K562 (cell line): ENCODE data around the gene LSS. TPM values are rescaled to one million over a fixed set of nuclear protein-coding genes. Genes with fewer than 3 reads are reported as not detected.

Experiments
- BCL6 ChIP-seq: fragments of 250-450 bp; sonication (Bioruptor Pico); IDR thresholded peaks from 2 replicates; pipeline ENCODE4 v1.4.0; 2020
- HNRNPLL ChIP-seq: fragments of 200-400 bp; formaldehyde crosslinking; IDR thresholded peaks from 2 replicates; pipeline ENCODE4 v1.6.1; 2017; ENCODE audit warnings: low read length, low read depth, mild to moderate bottlenecking; ENCODE audit not compliant: poor library complexity, severe bottlenecking
- NCOA6 ChIP-seq: fragments of 450-650 bp; IDR thresholded peaks from 2 replicates; pipeline ENCODE4 v1.6.1; 2017; ENCODE audit warnings: mild to moderate bottlenecking
- POLR2B ChIP-seq: fragments of 450-650 bp; IDR thresholded peaks from 2 replicates; pipeline ENCODE4 v1.6.1; 2018; ENCODE audit warnings: low read depth; ENCODE audit not compliant: partially characterized antibody
- PTTG1 ChIP-seq: fragments of 450-650 bp; IDR thresholded peaks from 2 replicates; pipeline ENCODE4 v1.6.1; 2016; ENCODE audit warnings: low read depth, mild to moderate bottlenecking, missing genetic modification characterization, missing compliant biosample characterization
- SMARCB1 ChIP-seq: IDR thresholded peaks from 2 replicates; pipeline ENCODE4 v1.6.1; 2011; ENCODE audit warnings: improper control_type of control experiment, low read depth; ENCODE audit not compliant: insufficient read length
- ZBED1 ChIP-seq: IDR thresholded peaks from 2 replicates; pipeline ENCODE4 v1.6.1; 2014
- ZNF212 ChIP-seq: fragments of 450-650 bp; formaldehyde crosslinking; IDR thresholded peaks from 2 replicates; pipeline ENCODE4 v1.4.0; 2020; ENCODE audit warnings: mild to moderate bottlenecking
- ZNF79 ChIP-seq: fragments of 250-450 bp; sonication (Bioruptor Pico); IDR thresholded peaks from 2 replicates; pipeline ENCODE4 v1.4.0; 2020; ENCODE audit warnings: low read depth, mild to moderate bottlenecking, moderate library complexity
- polyA plus RNA-seq, 8 experiments: library from polyadenylated mRNA; depleted of rRNA in 4 of 8; stranded (reverse) in 5 of 8; unstranded in 3 of 8; fragments of >200 nt; fragmentation: Nextera tagmentation in 2 of 8; fragmentation: Illumina TruSeq in 1 of 8; extraction: Ambion mirVana in 2 of 8; extraction: Trizol in 1 of 8; gene quantifications; 2 replicates each; pipeline versions ENCODE4 v1.2.1 to v1.2.3, GENCODE V29; 2011 to 2014; ENCODE audit warnings: inconsistent platforms in 1 of 8, missing spikeins in 1 of 8
- total RNA-seq, 7 experiments: library from RNA; depleted of rRNA in 6 of 7; stranded (reverse); fragments of >200 nt in 6 of 7; fragmentation: Illumina TruSeq in 2 of 7; extraction: Trizol in 2 of 7; gene quantifications; 2 replicates each; pipeline versions ENCODE4 v1.2.1 to v1.2.3, GENCODE V29; 2011 to 2021; ENCODE audit warnings: low replicate concordance in 1 of 7
- TF ChIP-seq, protein P1 (sequence below): fragments of 250-450 bp; sonication (Bioruptor Pico); IDR thresholded peaks from 2 replicates; pipeline ENCODE4 v1.5.0; 2021; ENCODE audit warnings: mild to moderate bottlenecking, moderate library complexity
- TF ChIP-seq, protein P2 (sequence below): fragments of 250-450 bp; sonication (Bioruptor Pico); IDR thresholded peaks from 2 replicates; pipeline ENCODE4 v1.4.0; 2020
- TF ChIP-seq, protein P3 (sequence below): fragments of 450-650 bp; IDR thresholded peaks from 2 replicates; pipeline ENCODE4 v1.6.1; 2017; ENCODE audit warnings: mild to moderate bottlenecking, moderate library complexity
- TF ChIP-seq, protein P4 (sequence below): IDR thresholded peaks from 2 replicates; pipeline ENCODE4 v1.6.1; 2012; ENCODE audit warnings: low read depth, low read length, improper control_type of control experiment, borderline replicate concordance
- TF ChIP-seq, protein P5 (sequence below), 3 experiments: fragments of 200-800 bp in 1 of 3; fragments of 250-450 bp in 1 of 3; fragments of 450-650 bp in 1 of 3; sonication (Bioruptor Pico) in 1 of 3; sonication (Bioruptor generic) in 1 of 3; formaldehyde crosslinking in 1 of 3; IDR thresholded peaks; 2 replicates each; pipeline versions ENCODE4 v1.6.1 to v1.8.0; 2016 to 2022; ENCODE audit warnings: mild to moderate bottlenecking in 2 of 3, missing genetic modification characterization in 2 of 3, missing compliant biosample characterization in 1 of 3, moderate library complexity in 1 of 3
- TF ChIP-seq, protein P6 (sequence below): IDR thresholded peaks from 2 replicates; pipeline ENCODE4 v1.6.1; 2014; ENCODE audit warnings: antibody characterized with exemption

Gene LSS
- total and polyA plus RNA-seq, 9 of the 15 experiments (the other 6 are each of a cell fraction or from before 2014, with no cell fraction given): 2.2 to 89.5 (median 37.4) TPM

DNA sequence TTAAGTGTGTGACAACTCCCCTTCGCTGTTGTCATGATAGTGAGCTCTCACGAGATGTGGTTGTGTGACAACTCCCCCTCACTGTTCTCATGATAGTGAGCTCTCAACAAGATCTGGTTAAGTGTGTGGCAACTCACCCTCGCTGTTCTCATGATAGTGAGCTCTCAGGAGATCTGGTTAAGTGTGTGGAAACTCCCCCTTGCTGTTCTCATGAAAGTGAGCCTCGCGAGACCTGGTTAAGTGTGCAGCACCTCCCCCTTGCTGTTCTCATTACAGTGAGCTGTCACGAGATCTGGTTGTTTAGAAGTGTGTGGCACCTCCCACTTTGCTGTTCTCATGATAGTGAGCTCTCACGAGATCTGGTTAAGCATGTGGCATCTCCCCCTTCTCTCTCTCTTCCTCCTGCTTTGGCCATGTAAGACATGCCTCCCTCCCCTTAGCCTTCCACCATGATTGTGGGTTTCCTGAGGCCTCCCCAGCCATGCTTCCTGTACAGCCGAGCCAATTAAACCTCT lies 25.1 kb upstream of the LSS start (continued):
- TF ChIP-seq, protein P1, sequence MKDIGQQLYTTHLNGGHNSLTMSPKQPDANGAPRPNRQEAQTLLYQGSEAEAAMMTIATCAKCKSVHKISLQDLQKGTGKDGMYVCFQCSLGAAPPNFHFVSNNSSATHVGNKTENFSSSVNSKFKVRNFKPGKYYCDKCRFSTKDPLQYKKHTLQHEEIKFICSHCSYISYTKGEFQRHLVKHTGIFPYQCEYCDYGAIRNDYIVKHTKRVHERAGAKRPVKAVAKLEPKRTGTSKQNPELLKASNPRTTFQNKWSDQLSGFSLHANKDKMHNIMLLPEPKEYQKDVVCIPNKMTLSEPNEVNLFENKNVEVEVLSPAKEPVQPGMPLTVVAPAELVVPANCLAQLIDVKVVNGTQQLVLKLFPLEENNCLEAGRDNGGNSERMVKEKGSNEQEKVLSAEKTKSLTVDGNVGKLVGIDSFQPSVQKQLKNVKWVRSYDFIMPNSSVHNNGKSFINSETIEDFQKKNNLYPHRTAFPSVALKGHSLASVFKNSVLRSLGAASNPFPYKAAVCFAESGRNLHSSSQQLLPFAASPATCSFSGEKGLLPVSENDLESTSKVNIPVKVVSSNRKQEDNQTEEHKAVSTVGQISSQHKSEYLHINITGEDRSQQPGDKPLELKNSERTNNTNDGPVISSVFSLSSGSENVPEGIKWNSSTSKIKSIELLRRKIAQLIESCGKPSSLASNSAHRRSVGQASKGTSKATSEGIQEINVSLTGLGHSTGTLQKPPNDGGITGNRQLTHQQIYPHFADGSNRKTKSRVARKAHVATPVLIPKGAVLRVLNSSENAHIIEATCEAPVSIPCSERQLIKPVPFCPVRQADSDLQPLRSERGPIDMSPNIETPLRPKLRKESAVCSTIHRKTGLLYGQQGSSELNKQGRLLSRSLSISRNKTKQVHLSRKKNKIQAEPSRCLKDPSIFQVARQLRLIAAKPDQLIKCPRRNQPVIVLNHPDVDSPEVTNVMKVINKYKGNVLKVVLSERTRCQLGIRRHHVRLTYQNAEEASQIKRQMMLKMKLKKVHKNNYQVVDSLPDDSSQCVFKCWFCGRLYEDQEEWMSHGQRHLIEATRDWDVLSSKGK (CRISPR knock-in tag): no peak
- TF ChIP-seq, protein P2, sequence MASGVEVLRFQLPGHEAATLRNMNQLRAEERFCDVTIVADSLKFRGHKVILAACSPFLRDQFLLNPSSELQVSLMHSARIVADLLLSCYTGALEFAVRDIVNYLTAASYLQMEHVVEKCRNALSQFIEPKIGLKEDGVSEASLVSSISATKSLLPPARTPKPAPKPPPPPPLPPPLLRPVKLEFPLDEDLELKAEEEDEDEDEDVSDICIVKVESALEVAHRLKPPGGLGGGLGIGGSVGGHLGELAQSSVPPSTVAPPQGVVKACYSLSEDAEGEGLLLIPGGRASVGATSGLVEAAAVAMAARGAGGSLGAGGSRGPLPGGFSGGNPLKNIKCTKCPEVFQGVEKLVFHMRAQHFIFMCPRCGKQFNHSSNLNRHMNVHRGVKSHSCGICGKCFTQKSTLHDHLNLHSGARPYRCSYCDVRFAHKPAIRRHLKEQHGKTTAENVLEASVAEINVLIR: no peak
- TF ChIP-seq, protein P3, sequence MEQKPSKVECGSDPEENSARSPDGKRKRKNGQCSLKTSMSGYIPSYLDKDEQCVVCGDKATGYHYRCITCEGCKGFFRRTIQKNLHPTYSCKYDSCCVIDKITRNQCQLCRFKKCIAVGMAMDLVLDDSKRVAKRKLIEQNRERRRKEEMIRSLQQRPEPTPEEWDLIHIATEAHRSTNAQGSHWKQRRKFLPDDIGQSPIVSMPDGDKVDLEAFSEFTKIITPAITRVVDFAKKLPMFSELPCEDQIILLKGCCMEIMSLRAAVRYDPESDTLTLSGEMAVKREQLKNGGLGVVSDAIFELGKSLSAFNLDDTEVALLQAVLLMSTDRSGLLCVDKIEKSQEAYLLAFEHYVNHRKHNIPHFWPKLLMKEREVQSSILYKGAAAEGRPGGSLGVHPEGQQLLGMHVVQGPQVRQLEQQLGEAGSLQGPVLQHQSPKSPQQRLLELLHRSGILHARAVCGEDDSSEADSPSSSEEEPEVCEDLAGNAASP: no peak
- TF ChIP-seq ZNF79 (CRISPR knock-in tag) (no peak), ZBED1 (peak; percentile 93), BCL6 (no peak), HNRNPLL (no peak), POLR2B (peak; percentile 34), PTTG1 (tag) (no peak), NCOA6 (no peak), ZNF212 (no peak), SMARCB1 (no peak)
- TF ChIP-seq, protein P4, sequence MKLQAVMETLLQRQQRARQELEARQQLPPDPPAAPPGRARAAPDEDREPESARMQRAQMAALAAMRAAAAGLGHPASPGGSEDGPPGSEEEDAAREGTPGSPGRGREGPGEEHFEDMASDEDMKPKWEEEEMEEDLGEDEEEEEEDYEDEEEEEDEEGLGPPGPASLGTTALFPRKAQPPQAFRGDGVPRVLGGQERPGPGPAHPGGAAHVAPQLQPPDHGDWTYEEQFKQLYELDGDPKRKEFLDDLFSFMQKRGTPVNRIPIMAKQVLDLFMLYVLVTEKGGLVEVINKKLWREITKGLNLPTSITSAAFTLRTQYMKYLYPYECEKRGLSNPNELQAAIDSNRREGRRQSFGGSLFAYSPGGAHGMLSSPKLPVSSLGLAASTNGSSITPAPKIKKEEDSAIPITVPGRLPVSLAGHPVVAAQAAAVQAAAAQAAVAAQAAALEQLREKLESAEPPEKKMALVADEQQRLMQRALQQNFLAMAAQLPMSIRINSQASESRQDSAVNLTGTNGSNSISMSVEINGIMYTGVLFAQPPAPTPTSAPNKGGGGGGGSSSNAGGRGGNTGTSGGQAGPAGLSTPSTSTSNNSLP: no peak
- TF ChIP-seq, protein P5, sequence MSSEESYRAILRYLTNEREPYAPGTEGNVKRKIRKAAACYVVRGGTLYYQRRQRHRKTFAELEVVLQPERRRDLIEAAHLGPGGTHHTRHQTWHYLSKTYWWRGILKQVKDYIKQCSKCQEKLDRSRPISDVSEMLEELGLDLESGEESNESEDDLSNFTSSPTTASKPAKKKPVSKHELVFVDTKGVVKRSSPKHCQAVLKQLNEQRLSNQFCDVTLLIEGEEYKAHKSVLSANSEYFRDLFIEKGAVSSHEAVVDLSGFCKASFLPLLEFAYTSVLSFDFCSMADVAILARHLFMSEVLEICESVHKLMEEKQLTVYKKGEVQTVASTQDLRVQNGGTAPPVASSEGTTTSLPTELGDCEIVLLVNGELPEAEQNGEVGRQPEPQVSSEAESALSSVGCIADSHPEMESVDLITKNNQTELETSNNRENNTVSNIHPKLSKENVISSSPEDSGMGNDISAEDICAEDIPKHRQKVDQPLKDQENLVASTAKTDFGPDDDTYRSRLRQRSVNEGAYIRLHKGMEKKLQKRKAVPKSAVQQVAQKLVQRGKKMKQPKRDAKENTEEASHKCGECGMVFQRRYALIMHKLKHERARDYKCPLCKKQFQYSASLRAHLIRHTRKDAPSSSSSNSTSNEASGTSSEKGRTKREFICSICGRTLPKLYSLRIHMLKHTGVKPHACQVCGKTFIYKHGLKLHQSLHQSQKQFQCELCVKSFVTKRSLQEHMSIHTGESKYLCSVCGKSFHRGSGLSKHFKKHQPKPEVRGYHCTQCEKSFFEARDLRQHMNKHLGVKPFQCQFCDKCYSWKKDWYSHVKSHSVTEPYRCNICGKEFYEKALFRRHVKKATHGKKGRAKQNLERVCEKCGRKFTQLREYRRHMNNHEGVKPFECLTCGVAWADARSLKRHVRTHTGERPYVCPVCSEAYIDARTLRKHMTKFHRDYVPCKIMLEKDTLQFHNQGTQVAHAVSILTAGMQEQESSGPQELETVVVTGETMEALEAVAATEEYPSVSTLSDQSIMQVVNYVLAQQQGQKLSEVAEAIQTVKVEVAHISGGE (CRISPR knock-in tag; IDR thresholded peaks at IDR 0.05): no peak
- TF ChIP-seq, protein P6, sequence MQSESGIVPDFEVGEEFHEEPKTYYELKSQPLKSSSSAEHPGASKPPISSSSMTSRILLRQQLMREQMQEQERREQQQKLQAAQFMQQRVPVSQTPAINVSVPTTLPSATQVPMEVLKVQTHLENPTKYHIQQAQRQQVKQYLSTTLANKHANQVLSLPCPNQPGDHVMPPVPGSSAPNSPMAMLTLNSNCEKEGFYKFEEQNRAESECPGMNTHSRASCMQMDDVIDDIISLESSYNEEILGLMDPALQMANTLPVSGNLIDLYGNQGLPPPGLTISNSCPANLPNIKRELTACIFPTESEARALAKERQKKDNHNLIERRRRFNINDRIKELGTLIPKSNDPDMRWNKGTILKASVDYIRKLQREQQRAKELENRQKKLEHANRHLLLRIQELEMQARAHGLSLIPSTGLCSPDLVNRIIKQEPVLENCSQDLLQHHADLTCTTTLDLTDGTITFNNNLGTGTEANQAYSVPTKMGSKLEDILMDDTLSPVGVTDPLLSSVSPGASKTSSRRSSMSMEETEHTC: no peak
